BLaER1 (cell line): ENCODE measurements around the gene ISG15.

Experiments used
- H3K27ac ChIP-seq: shearing (Covaris generic); formaldehyde crosslinking; 2 replicates; pipeline ENCODE4 v1.8.1; 2022
- H3K27me3 ChIP-seq: shearing (Covaris generic); formaldehyde crosslinking; 2 replicates; pipeline ENCODE4 v1.8.1; 2022
- H3K36me3 ChIP-seq: shearing (Covaris generic); formaldehyde crosslinking; 2 replicates; pipeline ENCODE4 v1.8.1; 2022
- H3K4me1 ChIP-seq: shearing (Covaris generic); formaldehyde crosslinking; 2 replicates; pipeline ENCODE4 v1.8.1; 2022
- H3K4me2 ChIP-seq: shearing (Covaris generic); formaldehyde crosslinking; 2 replicates; pipeline ENCODE4 v1.8.1; 2022
- H3K4me3 ChIP-seq: shearing (Covaris generic); formaldehyde crosslinking; 2 replicates; pipeline ENCODE4 v1.8.1; 2022
- H3K9ac ChIP-seq: shearing (Covaris generic); formaldehyde crosslinking; 2 replicates; pipeline ENCODE4 v1.8.1; 2022
- H3K9me3 ChIP-seq: shearing (Covaris generic); formaldehyde crosslinking; 2 replicates; pipeline ENCODE4 v1.8.1; 2022
- H4K20me1 ChIP-seq: shearing (Covaris generic); formaldehyde crosslinking; 2 replicates; pipeline ENCODE4 v1.8.1; 2022
- Cebpa-rat ChIP-seq: shearing (Covaris generic); IDR thresholded peaks from 2 replicates; pipeline ENCODE4 v1.8.1; 2022

ISG15 gene

DNA sequence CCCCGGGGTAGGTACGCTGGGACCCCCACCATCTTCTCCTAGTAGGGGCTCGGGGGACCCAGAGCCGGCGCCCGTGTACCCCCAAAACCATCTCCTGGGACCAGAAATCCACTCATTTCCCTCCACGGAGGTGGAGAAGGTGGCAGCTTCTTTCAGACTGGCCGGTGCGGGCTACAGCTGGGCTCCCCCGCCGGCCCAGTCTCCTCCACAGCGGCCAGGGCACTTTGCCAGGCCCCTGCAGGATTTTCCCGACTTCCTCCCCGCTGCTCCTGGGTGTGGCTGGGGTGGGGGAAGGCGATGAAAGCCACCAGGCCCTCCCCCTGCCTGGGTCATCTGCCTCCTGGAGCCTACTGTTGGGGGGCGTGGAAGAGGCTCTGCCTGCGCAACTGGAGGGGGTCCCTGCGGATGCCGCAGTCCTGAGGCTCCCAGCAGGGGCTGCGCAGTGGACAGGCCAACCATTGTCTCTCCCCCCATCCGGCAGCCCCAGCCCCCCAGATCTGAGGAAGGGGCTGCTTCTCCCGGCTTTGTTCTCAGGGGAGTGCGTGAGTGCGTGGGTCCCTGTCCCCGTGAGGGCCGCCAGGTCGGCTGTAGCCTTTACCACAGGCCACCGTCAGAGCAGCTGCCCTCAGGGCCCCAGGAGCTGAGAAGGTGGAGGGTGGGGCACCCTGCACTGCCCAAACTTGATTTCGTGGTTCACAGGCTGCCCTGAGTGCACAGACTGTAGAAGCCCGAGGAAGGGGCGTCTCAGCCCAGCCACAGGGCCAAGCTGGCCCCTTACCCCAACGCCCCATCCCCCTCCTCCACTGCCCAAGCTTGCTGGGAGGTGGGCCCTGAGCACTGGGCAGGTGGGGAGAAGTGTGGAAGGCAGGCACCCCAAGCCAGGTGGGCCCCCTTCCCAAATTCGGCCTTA lies 8.0 kb downstream of the ISG15 start:
- Histone ChIP-seq H3K4me1 (peaks cover 67% of the 10 kb centered on the region), H3K27ac (0 out of 2 replicates have a peak overlapping the region, but pooled peaks have one; percentile 22), H3K36me3 (peaks cover 5% of the 10 kb centered on the region; the same call in 1 of the 2 replicates), H4K20me1 (peaks cover 36% of the 10 kb centered on the region), H3K4me2 (peak overlapping the region; percentile 99), H3K9ac (peak overlapping the region; percentile 67), H3K9me3 (no peaks in the 10 kb centered on the region), H3K27me3 (peaks cover 9% of the 10 kb centered on the region), H3K4me3 (peak overlapping the region; percentile 77)
- TF ChIP-seq Cebpa-rat: no peak

DNA sequence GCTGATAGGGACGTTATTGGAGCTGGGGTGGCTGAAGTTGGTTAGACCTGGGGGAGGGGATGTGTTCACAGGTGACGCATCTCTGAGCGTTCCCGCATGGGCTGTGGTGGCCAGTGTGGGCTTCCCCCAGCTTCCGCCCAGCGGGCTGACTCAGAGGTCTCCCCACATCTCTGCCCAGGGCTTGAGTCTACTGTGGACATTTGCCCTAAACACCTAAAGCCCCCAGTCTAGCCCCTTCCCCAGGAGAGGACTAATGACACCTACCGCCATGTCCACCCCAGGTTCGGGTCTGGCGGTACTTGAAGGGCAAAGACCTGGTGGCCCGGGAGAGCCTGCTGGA lies 8.6 kb downstream of the ISG15 start:
- H3K9ac ChIP-seq: no peak overlapping the region
- H3K9me3 ChIP-seq: no peaks in the 10 kb centered on the region
- peaks cover 42% of the 10 kb centered on the region for H4K20me1 ChIP-seq
- no peak for TF ChIP-seq Cebpa-rat
- H3K27me3 ChIP-seq: peaks cover 9% of the 10 kb centered on the region
- H3K36me3 ChIP-seq: peaks cover 5% of the 10 kb centered on the region; the same call in 1 of the 2 replicates
- no peak overlapping the region for H3K27ac ChIP-seq
- H3K4me3 ChIP-seq: peak overlapping the region; percentile 77
- H3K4me1 ChIP-seq: peaks cover 67% of the 10 kb centered on the region
- H3K4me2 ChIP-seq: peak overlapping the region; percentile 99

DNA sequence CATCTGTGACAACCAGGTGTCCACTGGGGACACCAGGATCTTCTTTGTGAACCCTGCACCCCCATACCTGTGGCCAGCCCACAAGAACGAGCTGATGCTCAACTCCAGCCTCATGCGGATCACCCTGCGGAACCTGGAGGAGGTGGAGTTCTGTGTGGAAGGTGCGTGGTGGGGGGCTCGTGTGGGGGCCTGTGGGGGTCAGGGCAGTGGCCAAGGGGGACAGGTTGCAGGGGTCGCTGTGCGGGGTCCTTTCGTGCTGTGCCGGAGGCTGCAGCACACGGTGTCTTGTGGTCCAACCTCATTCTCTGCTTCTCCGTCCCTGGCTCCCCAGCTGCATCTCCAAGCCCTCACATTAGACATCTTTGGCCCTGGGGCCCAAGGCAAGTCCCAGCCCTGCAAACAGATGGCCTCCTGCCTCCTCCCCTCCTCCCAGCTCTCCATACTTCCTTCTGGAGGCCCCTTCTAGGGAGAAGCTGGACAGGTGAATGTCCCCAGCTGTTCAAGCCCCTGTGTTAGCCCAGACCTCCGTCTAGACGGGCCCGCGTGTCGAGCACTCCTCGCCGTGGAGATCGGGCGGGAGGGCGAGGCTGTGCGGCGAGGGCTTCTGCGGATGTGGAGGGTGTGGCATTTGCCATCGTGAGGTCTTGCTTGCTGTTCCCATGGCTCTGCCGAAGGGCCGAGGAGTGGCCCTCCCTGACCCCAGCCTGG lies 9.2 kb downstream of the ISG15 start:
- Histone ChIP-seq H3K4me1 (peaks cover 72% of the 10 kb centered on the region), H4K20me1 (peaks cover 48% of the 10 kb centered on the region), H3K9ac (peak overlapping the region; percentile 55; the same call in 1 of the 2 replicates), H3K4me2 (peak overlapping the region; percentile 99), H3K27me3 (peaks cover 9% of the 10 kb centered on the region), H3K36me3 (peaks cover 5% of the 10 kb centered on the region; the same call in 1 of the 2 replicates), H3K27ac (peak overlapping the region; percentile 58; the same call in 1 of the 2 replicates), H3K4me3 (peak overlapping the region; percentile 77), H3K9me3 (no peaks in the 10 kb centered on the region)
- TF ChIP-seq Cebpa-rat: no peak

DNA sequence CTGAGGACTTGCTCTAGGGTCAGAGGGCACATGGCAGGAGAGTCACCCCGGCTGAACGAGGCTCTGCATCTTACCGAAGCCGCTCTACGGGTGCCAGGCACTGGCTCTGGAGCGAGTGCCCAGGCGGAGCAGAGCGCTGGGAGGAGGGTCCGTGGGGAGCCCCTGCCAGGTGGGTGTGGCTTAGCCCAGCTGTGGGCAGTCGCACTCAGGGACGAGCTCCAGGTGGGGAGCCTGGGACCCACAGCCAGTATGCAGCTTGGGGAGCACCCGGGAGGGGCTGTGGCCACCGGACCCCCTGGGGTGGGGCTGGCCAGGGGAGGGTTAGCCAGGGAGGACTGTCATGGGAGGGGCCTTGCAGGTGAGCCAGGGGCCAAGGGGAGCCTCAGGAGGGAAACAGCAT lies 10.4 kb downstream of the ISG15 start:
- H3K27ac ChIP-seq: 0 out of 2 replicates have a peak overlapping the region, but pooled peaks have one; percentile 58
- peaks cover 82% of the 10 kb centered on the region for H3K4me1 ChIP-seq
- no peak overlapping the region for H3K9ac ChIP-seq
- no peaks in the 10 kb centered on the region for H3K9me3 ChIP-seq
- H3K4me3 ChIP-seq: peak overlapping the region; percentile 77
- H3K4me2 ChIP-seq: peak overlapping the region; percentile 99
- H3K36me3 ChIP-seq: peaks cover 5% of the 10 kb centered on the region; the same call in 1 of the 2 replicates
- H3K27me3 ChIP-seq: peaks cover 9% of the 10 kb centered on the region
- peaks cover 52% of the 10 kb centered on the region for H4K20me1 ChIP-seq
- TF ChIP-seq Cebpa-rat: no peak

DNA sequence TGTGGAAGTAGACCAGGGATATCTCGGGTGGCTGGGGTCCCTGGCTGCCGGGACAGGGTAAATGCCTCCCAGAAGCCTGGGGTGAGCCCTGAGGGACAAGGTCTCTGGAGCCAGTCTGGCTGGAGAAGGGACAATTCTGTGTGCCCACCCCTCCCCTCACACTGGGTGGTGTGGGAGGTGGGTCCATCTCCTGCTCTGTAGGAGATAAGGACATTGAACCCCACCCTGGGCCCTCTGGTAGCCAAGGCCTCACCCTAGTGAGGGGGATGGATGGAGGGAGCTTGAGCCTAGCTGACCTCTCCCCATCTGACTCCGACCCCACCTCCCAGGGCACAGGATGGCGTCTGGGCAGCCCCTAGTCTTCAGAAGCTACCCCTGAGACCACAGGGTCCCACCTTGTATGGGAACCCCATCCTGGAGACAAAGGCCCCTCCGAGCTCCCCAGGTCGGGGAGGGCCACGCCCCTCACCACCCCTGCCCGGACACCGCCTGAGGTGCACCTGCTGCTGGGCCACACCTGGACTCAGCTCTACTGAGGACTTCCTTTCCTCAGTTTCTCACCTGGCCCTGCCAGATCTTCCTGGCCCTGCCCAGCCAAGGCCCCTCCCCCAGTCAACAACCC lies 11.0 kb downstream of the ISG15 start:
- peaks cover 52% of the 10 kb centered on the region for H4K20me1 ChIP-seq
- no peak overlapping the region for H3K9ac ChIP-seq
- H3K27me3 ChIP-seq: peaks cover 9% of the 10 kb centered on the region
- no peak for TF ChIP-seq Cebpa-rat
- no peak overlapping the region for H3K4me3 ChIP-seq
- no peak overlapping the region for H3K27ac ChIP-seq
- H3K36me3 ChIP-seq: peaks cover 5% of the 10 kb centered on the region; the same call in 1 of the 2 replicates
- peaks cover 77% of the 10 kb centered on the region for H3K4me1 ChIP-seq
- H3K9me3 ChIP-seq: no peaks in the 10 kb centered on the region
- H3K4me2 ChIP-seq: peak overlapping the region; percentile 99

DNA sequence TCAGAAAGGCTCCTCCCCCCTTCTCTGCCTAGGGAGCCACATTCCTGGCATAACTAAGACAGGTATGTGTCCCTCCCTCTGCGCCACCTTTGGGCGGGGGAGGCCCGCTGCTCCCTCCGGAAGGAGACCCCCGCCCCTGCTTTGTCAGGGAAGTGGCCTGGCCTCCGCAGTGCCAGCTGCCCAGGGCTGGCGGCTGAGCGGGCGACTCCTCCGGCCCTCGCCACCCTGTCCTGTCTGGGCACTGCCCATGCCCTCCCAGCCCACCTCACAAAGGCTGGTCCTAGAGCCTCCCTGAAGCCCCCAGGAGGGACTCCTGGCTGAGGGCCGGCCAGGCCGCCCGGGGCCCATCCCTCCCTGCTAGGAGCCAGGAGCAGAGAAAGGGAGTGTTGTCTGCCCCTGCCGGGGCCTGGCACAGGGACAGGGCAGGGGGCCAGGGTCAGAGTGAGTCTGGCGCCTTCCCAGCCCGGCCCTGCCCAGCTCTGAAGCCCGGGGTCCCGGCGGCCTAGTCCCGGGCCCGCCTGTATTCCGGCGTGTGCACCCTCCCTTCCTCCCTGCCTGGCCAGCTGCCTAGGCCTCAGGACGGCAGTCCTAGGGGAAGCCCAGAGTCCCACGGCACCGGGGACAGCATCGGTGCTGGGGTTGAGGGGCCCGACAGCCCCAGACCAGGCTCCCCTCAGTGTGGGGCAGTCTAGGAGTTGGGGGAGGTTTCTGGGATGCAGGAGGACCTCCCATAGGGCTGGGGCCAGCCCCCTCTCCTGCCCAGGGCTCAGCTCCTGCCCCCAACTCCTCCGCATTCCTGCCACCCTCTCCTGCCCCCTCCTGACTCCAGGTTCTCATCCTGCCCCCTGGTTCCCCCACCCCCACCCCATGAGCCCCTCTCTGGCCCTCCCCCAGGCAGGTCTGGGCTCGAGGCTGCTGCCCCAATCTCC lies 11.7 kb downstream of the ISG15 start:
- peaks cover 5% of the 10 kb centered on the region; the same call in 1 of the 2 replicates for H3K36me3 ChIP-seq
- no peak for TF ChIP-seq Cebpa-rat
- H3K4me1 ChIP-seq: peaks cover 77% of the 10 kb centered on the region
- H3K27ac ChIP-seq: no peak overlapping the region
- H3K27me3 ChIP-seq: peaks cover 9% of the 10 kb centered on the region
- no peaks in the 10 kb centered on the region for H3K9me3 ChIP-seq
- no peak overlapping the region for H3K4me3 ChIP-seq
- H4K20me1 ChIP-seq: peaks cover 52% of the 10 kb centered on the region
- H3K4me2 ChIP-seq: peak overlapping the region; percentile 99
- H3K9ac ChIP-seq: no peak overlapping the region

DNA sequence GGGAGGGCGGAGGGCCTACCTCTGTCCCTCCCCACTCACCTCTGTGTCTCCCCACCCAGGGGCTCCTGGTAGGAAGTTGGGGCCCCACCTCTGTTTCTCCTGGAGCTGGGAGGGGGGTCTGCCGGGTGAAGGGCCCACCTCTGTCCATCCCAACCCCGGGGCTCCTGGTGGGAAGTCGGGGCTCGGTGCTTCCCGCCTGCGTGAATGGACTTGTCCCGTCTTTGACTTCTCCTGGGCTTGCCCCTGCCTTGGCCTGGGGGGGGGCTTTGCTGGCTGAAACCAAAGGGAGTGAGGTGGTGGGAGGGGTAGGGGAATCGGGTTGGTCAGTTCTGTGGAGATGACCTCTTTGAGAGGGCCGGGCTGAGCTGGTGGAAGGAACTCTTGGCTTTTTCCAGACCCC lies 12.4 kb downstream of the ISG15 start:
- Histone ChIP-seq H3K36me3 (peaks cover 5% of the 10 kb centered on the region; the same call in 1 of the 2 replicates), H3K9ac (no peak overlapping the region), H3K4me3 (no peak overlapping the region), H3K27ac (no peak overlapping the region), H3K27me3 (peaks cover 8% of the 10 kb centered on the region), H3K4me1 (peaks cover 77% of the 10 kb centered on the region), H3K9me3 (no peaks in the 10 kb centered on the region), H3K4me2 (peak overlapping the region; percentile 96), H4K20me1 (peaks cover 52% of the 10 kb centered on the region)
- TF ChIP-seq Cebpa-rat: no peak

DNA sequence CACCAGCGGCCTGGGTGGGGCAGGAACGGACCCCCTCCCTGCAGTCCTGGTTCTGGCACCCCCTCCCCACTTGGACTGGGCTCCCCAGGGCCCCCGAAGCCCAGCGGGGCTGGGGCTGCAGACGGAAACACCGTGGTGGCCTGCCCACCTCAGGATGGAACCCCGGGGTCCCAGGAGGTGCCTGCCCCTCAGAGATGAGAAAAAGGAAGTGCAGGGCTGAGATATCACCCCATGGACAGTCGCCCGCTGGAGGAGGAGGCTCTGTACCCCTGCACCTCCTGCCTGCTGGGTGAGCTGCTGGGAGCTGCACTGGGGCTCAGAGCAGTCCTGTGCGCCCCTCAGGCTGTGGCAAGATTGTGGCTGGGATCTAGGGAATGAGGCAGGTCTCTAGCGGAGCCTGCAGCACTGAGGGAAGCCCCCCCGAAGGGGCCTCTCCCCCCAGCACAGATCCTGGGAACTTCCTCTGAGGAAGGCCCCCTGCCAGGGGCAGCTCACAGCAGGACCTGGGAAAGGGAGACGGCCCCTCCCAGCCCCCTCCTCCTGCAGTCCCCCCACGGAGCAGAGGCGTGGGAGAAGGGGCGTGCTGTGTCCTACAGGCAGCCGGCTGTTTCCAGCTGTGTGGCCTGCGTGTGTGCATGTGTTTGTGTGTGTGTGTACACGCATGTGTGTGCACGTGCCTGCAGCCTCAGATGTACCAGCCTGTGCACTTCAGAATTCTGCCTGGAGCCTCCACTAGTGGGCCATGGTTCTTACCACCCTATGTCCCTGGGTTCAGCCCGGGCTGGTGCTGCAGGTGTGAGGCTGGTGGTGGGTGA lies 13.5 kb downstream of the ISG15 start:
- no peak for TF ChIP-seq Cebpa-rat
- Histone ChIP-seq H3K27ac (peak overlapping the region; percentile 66; the same call in 1 of the 2 replicates), H3K4me2 (peak overlapping the region; percentile 96), H3K27me3 (no peaks in the 10 kb centered on the region), H3K4me1 (peaks cover 77% of the 10 kb centered on the region), H3K36me3 (peaks cover 5% of the 10 kb centered on the region; the same call in 1 of the 2 replicates), H3K4me3 (peak overlapping the region; percentile 36; the same call in 1 of the 2 replicates), H4K20me1 (peaks cover 51% of the 10 kb centered on the region), H3K9me3 (no peaks in the 10 kb centered on the region), H3K9ac (peak overlapping the region; percentile 48)
